ENCODE measurements around the gene MTHFD1. TPM values are rescaled to one million over a fixed set of nuclear protein-coding genes. Genes with fewer than 3 reads are reported as not detected.

MTHFD1 gene
- total RNA-seq, 1 donor, result 28.2 TPM

- Histone ChIP-seq H3K79me2 (ENCODE audit: insufficient read depth, low read length) (no peaks in the 10 kb centered on the region), H3K4me1 (ENCODE audit: insufficient read depth, low read length) (peaks cover 25% of the 10 kb centered on the region), H3K4me2 (ENCODE audit: insufficient read depth, low read length) (no peak overlapping the region), H2AFZ (ENCODE audit: low read length) (no peak overlapping the region), H3K27me3 (ENCODE audit: insufficient read depth, low read length) (no peaks in the 10 kb centered on the region), H3K9me3 (ENCODE audit: low read depth, low read length) (no peaks in the 10 kb centered on the region), H3K36me3 (ENCODE audit: insufficient read depth, low read length) (peaks cover 34% of the 10 kb centered on the region), H3K4me3 (ENCODE audit: insufficient read depth, low read length) (no peak overlapping the region), H3K27ac (ENCODE audit: low read depth, low read length) (no peak overlapping the region), H4K20me1 (ENCODE audit: insufficient read depth, low read length) (no peaks in the 10 kb centered on the region)
- no peak for TF ChIP-seq CTCF (IDR thresholded peaks at IDR 0.05; ENCODE audit: extremely low read depth, low read depth, low read length)
- no peak for DNase-seq (ENCODE audit: insufficient read length, low spot score, missing footprints)
Measured at GRCh38 chr14:64434528-64434927, 46.4 kb downstream of the MTHFD1 start.

GRCh38 chr14:64438181-64438841 is 50.2 kb downstream of the MTHFD1 start:
- Histone ChIP-seq H3K9me3 (ENCODE audit: low read depth, low read length) (no peaks in the 10 kb centered on the region), H3K79me2 (ENCODE audit: insufficient read depth, low read length) (no peaks in the 10 kb centered on the region), H3K4me3 (ENCODE audit: insufficient read depth, low read length) (no peak overlapping the region), H3K27ac (ENCODE audit: low read depth, low read length) (peak overlapping the region; percentile 76), H3K27me3 (ENCODE audit: insufficient read depth, low read length) (no peaks in the 10 kb centered on the region), H4K20me1 (ENCODE audit: insufficient read depth, low read length) (no peaks in the 10 kb centered on the region), H3K4me1 (ENCODE audit: insufficient read depth, low read length) (peaks cover 32% of the 10 kb centered on the region), H3K4me2 (ENCODE audit: insufficient read depth, low read length) (peak overlapping the region; percentile 70), H2AFZ (ENCODE audit: low read length) (no peak overlapping the region), H3K36me3 (ENCODE audit: insufficient read depth, low read length) (peaks cover 23% of the 10 kb centered on the region)
- TF ChIP-seq CTCF (IDR thresholded peaks at IDR 0.05; ENCODE audit: extremely low read depth, low read depth, low read length), result no peak
- peak; percentile 95 for DNase-seq (ENCODE audit: insufficient read length, low spot score, missing footprints)

- Histone ChIP-seq H3K4me2 (ENCODE audit: insufficient read depth, low read length) (peak overlapping the region; percentile 70), H3K27me3 (ENCODE audit: insufficient read depth, low read length) (no peaks in the 10 kb centered on the region), H3K36me3 (ENCODE audit: insufficient read depth, low read length) (peaks cover 25% of the 10 kb centered on the region), H2AFZ (ENCODE audit: low read length) (peak overlapping the region; percentile 56), H3K4me3 (ENCODE audit: insufficient read depth, low read length) (no peak overlapping the region), H3K79me2 (ENCODE audit: insufficient read depth, low read length) (no peaks in the 10 kb centered on the region), H3K9me3 (ENCODE audit: low read depth, low read length) (no peaks in the 10 kb centered on the region), H3K27ac (ENCODE audit: low read depth, low read length) (peak overlapping the region; percentile 76), H4K20me1 (ENCODE audit: insufficient read depth, low read length) (no peaks in the 10 kb centered on the region), H3K4me1 (ENCODE audit: insufficient read depth, low read length) (peaks cover 32% of the 10 kb centered on the region)
- TF ChIP-seq CTCF (IDR thresholded peaks at IDR 0.05; ENCODE audit: extremely low read depth, low read depth, low read length), result no peak
- no peak for DNase-seq (ENCODE audit: insufficient read length, low spot score, missing footprints)
Measured at GRCh38 chr14:64439141-64439540, 51.0 kb downstream of the MTHFD1 start.

GRCh38 chr14:64440494-64440893 is 52.3 kb downstream of the MTHFD1 start:
- H3K27me3 ChIP-seq (ENCODE audit: insufficient read depth, low read length), result no peaks in the 10 kb centered on the region
- TF ChIP-seq CTCF (IDR thresholded peaks at IDR 0.05; ENCODE audit: extremely low read depth, low read depth, low read length), result no peak
- H4K20me1 ChIP-seq (ENCODE audit: insufficient read depth, low read length), result no peaks in the 10 kb centered on the region
- DNase-seq (ENCODE audit: insufficient read length, low spot score, missing footprints), result no peak
- no peak overlapping the region for H3K4me2 ChIP-seq (ENCODE audit: insufficient read depth, low read length)
- no peaks in the 10 kb centered on the region for H3K9me3 ChIP-seq (ENCODE audit: low read depth, low read length)
- H3K4me1 ChIP-seq (ENCODE audit: insufficient read depth, low read length), result peaks cover 43% of the 10 kb centered on the region
- peaks cover 21% of the 10 kb centered on the region for H3K36me3 ChIP-seq (ENCODE audit: insufficient read depth, low read length)
- no peaks in the 10 kb centered on the region for H3K79me2 ChIP-seq (ENCODE audit: insufficient read depth, low read length)
- no peak overlapping the region for H3K27ac ChIP-seq (ENCODE audit: low read depth, low read length)
- no peak overlapping the region for H3K4me3 ChIP-seq (ENCODE audit: insufficient read depth, low read length)
- H2AFZ ChIP-seq (ENCODE audit: low read length), result no peak overlapping the region
